HG03442 (cell line): ENCODE results near the gene CPED1.
A peak's percentile ranks its signal among the peaks of the same experiment; 100 is the strongest.
"Not testable (repeated sequence)": the region's sequence is repeated elsewhere in the genome, so short reads cannot be mapped to it uniquely, and the experiment has no call there.

ENCODE experiments used
- ATAC-seq: cut with Tn5 transposase; IDR thresholded peaks from one replicate; pipeline ENCODE4 v1.9.1; 2021; ENCODE audit warnings: mild to moderate bottlenecking, moderate library complexity; ENCODE audit not compliant: unreplicated experiment

CPED1 gene

GRCh38 chr7:120981117-120981516 lies 7.4 kb upstream of the CPED1 start:
- no peak for ATAC-seq

- peak; percentile 59 for ATAC-seq
Observed at GRCh38 chr7:120981888-120982615, 6.5 kb upstream of the CPED1 start.

- not testable (repeated sequence) for ATAC-seq
Observed at GRCh38 chr7:120983592-120983991, 4.9 kb upstream of the CPED1 start.

GRCh38 chr7:120984406-120984805 lies 4.1 kb upstream of the CPED1 start:
- ATAC-seq: no peak

- no peak for ATAC-seq
Observed at GRCh38 chr7:120985130-120985758, 3.3 kb upstream of the CPED1 start.

- no peak for ATAC-seq
Observed at GRCh38 chr7:120985839-120986238, 2.7 kb upstream of the CPED1 start.

GRCh38 chr7:120986650-120987049 lies 1.9 kb upstream of the CPED1 start:
- no peak for ATAC-seq

- no peak for ATAC-seq
Observed at GRCh38 chr7:120987280-120987679, 1.2 kb upstream of the CPED1 start.

GRCh38 chr7:120987683-120988590 lies 574 bp upstream of the CPED1 start:
- peak; percentile 95 for ATAC-seq

GRCh38 chr7:120989257-120990220 lies 1.0 kb downstream of the CPED1 start:
- ATAC-seq: no peak

- no peak for ATAC-seq
Observed at GRCh38 chr7:120990468-120991118, 2.1 kb downstream of the CPED1 start.

- ATAC-seq: no peak
Observed at GRCh38 chr7:120991161-120991560, 2.6 kb downstream of the CPED1 start.

- ATAC-seq: no peak
Observed at GRCh38 chr7:120991581-120991980, 3.1 kb downstream of the CPED1 start.

- ATAC-seq: no peak
Observed at GRCh38 chr7:120992272-120992964, 3.9 kb downstream of the CPED1 start.

GRCh38 chr7:120992965-120993494 lies 4.5 kb downstream of the CPED1 start:
- no peak for ATAC-seq

GRCh38 chr7:120993553-120994191 lies 5.2 kb downstream of the CPED1 start:
- no peak for ATAC-seq

GRCh38 chr7:120994512-120995410 lies 6.2 kb downstream of the CPED1 start:
- ATAC-seq: no peak

- ATAC-seq: no peak
Observed at GRCh38 chr7:120995654-120996053, 7.1 kb downstream of the CPED1 start.
